ENCODE measurements around the gene DOCK7.

Gene DOCK7

GRCh38 chr1:62493656-62494055 lies 194.5 kb downstream of the DOCK7 start:
- no peak overlapping the region for H3K4me2 ChIP-seq (ENCODE audit: low read depth, low read length, poor library complexity, severe bottlenecking)
- no peak overlapping the region for H3K9ac ChIP-seq (ENCODE audit: low read depth, low read length, poor library complexity, severe bottlenecking)
- no peaks in the 10 kb centered on the region for H3K27me3 ChIP-seq (ENCODE audit: insufficient read depth, low read length, poor library complexity, severe bottlenecking)
- no peak overlapping the region for H3K4me3 ChIP-seq (ENCODE audit: low read length, poor library complexity, severe bottlenecking)
- TF ChIP-seq EZH2phosphoT487 (IDR thresholded peaks at IDR 0.05; ENCODE audit: borderline replicate concordance), result no peak
- TF ChIP-seq, protein P1, sequence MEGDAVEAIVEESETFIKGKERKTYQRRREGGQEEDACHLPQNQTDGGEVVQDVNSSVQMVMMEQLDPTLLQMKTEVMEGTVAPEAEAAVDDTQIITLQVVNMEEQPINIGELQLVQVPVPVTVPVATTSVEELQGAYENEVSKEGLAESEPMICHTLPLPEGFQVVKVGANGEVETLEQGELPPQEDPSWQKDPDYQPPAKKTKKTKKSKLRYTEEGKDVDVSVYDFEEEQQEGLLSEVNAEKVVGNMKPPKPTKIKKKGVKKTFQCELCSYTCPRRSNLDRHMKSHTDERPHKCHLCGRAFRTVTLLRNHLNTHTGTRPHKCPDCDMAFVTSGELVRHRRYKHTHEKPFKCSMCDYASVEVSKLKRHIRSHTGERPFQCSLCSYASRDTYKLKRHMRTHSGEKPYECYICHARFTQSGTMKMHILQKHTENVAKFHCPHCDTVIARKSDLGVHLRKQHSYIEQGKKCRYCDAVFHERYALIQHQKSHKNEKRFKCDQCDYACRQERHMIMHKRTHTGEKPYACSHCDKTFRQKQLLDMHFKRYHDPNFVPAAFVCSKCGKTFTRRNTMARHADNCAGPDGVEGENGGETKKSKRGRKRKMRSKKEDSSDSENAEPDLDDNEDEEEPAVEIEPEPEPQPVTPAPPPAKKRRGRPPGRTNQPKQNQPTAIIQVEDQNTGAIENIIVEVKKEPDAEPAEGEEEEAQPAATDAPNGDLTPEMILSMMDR (conservative IDR thresholded peaks at IDR 0.05; ENCODE audit: low read length), result no peak
- no peaks in the 10 kb centered on the region for H3K9me3 ChIP-seq (ENCODE audit: insufficient read depth, low read depth, low read length)
- H3K9me2 ChIP-seq (replicated peaks; ENCODE audit: low read depth, low read length), result no peaks in the 10 kb centered on the region
- H4K20me1 ChIP-seq (ENCODE audit: insufficient read depth, low read length, poor library complexity, severe bottlenecking), result no peaks in the 10 kb centered on the region
- H2AFZ ChIP-seq (ENCODE audit: low read length), result no peak overlapping the region
- H3K36me3 ChIP-seq (ENCODE audit: insufficient read depth, low read length), result peaks cover 34% of the 10 kb centered on the region; the same call in 1 of the 2 replicates
- no peaks in the 10 kb centered on the region for H3F3A ChIP-seq (ENCODE audit: low read depth)
- H3K79me2 ChIP-seq (ENCODE audit: insufficient read depth, low read length), result no peaks in the 10 kb centered on the region
- no peaks in the 10 kb centered on the region for H3K4me1 ChIP-seq (ENCODE audit: insufficient read depth, low read length, poor library complexity, severe bottlenecking)

DNA sequence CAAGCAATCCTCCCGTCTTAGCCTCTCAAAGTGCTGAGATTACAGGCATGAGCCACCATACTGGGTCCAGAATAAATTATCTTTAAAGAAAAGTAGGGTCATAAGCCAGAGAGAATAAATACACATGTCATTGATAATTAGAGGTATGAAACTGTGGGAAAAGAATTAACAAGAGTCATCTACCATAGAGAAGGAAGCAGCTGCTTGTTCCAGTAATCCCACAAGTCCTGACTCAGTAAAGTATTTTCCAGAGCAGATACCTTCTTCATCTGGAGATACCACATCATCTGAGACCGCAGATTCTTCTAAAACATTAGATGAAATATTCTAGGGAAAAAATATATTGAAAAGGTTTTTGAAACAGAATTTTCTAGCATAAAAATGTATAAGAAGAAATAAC lies 195.7 kb downstream of the DOCK7 start:
- Histone ChIP-seq H3K9me3 (ENCODE audit: insufficient read depth, low read depth, low read length) (no peaks in the 10 kb centered on the region), H3K79me2 (ENCODE audit: insufficient read depth, low read length) (no peaks in the 10 kb centered on the region), H3F3A (ENCODE audit: low read depth) (no peaks in the 10 kb centered on the region), H3K9ac (ENCODE audit: low read depth, low read length, poor library complexity, severe bottlenecking) (no peak overlapping the region), H3K4me1 (ENCODE audit: insufficient read depth, low read length, poor library complexity, severe bottlenecking) (no peaks in the 10 kb centered on the region), H3K36me3 (ENCODE audit: insufficient read depth, low read length) (peaks cover 38% of the 10 kb centered on the region; the same call in 1 of the 2 replicates), H3K4me3 (ENCODE audit: low read length, poor library complexity, severe bottlenecking) (no peak overlapping the region), H4K20me1 (ENCODE audit: insufficient read depth, low read length, poor library complexity, severe bottlenecking) (no peaks in the 10 kb centered on the region), H2AFZ (ENCODE audit: low read length) (no peak overlapping the region), H3K4me2 (ENCODE audit: low read depth, low read length, poor library complexity, severe bottlenecking) (no peak overlapping the region), H3K9me2 (replicated peaks; ENCODE audit: low read depth, low read length) (no peaks in the 10 kb centered on the region), H3K27me3 (ENCODE audit: insufficient read depth, low read length, poor library complexity, severe bottlenecking) (no peaks in the 10 kb centered on the region)
- TF ChIP-seq, protein P1 (conservative IDR thresholded peaks at IDR 0.05; ENCODE audit: low read length), result no peak
- TF ChIP-seq EZH2phosphoT487 (IDR thresholded peaks at IDR 0.05; ENCODE audit: borderline replicate concordance), result no peak

- Histone ChIP-seq H3K4me3 (ENCODE audit: low read length, poor library complexity, severe bottlenecking) (no peak overlapping the region), H3K9ac (ENCODE audit: low read depth, low read length, poor library complexity, severe bottlenecking) (no peak overlapping the region), H3K9me3 (ENCODE audit: insufficient read depth, low read depth, low read length) (no peaks in the 10 kb centered on the region), H3K4me1 (ENCODE audit: insufficient read depth, low read length, poor library complexity, severe bottlenecking) (no peaks in the 10 kb centered on the region), H4K20me1 (ENCODE audit: insufficient read depth, low read length, poor library complexity, severe bottlenecking) (no peaks in the 10 kb centered on the region), H3K4me2 (ENCODE audit: low read depth, low read length, poor library complexity, severe bottlenecking) (no peak overlapping the region), H3K79me2 (ENCODE audit: insufficient read depth, low read length) (no peaks in the 10 kb centered on the region), H3K9me2 (replicated peaks; ENCODE audit: low read depth, low read length) (no peaks in the 10 kb centered on the region), H3K27me3 (ENCODE audit: insufficient read depth, low read length, poor library complexity, severe bottlenecking) (no peaks in the 10 kb centered on the region), H3K36me3 (ENCODE audit: insufficient read depth, low read length) (peaks cover 22% of the 10 kb centered on the region; the same call in 1 of the 2 replicates), H3F3A (ENCODE audit: low read depth) (no peaks in the 10 kb centered on the region), H2AFZ (ENCODE audit: low read length) (no peak overlapping the region)
- TF ChIP-seq, protein P1 (conservative IDR thresholded peaks at IDR 0.05; ENCODE audit: low read length), result no peak
- no peak for TF ChIP-seq EZH2phosphoT487 (IDR thresholded peaks at IDR 0.05; ENCODE audit: borderline replicate concordance)
Measured at GRCh38 chr1:62487956-62488355, 200.2 kb downstream of the DOCK7 start.
